HCEC 1CT (cell line): ENCODE measurements around the gene NKX2-8.

Experiments
- DNase-seq: peaks from one replicate; pipeline ENCODE4 v3.0.0-alpha.2; 2017

The NKX2-8 gene

GRCh38 chr14:36582011-36582873, at the start of gene NKX2-8:
TSS of gene NKX2-8 (minus strand) at chr14:36582614. CDS start at chr14:36582389, 225 bp downstream.
- no peak for DNase-seq

DNA sequence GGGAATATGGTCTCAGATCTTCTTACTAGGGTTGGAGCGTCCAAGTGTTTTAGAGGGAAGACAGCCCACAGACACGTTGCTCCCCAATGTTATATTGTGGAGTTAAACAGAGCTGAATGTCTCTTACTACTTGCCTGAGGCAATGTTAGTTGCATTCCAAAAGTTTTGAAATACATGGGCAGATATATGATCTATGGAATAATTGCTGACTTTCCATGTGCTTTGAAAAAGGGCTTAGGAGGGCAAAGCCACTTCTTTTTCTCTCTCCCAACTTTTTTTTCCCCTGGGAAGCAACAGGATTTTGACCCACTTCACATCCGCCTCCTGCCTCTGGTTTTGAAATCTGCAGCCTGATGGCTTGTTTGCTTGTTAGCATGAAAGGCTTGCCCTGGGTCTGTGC, 45.6 kb upstream of the NKX2-8 start:
- DNase-seq, result no peak

DNA sequence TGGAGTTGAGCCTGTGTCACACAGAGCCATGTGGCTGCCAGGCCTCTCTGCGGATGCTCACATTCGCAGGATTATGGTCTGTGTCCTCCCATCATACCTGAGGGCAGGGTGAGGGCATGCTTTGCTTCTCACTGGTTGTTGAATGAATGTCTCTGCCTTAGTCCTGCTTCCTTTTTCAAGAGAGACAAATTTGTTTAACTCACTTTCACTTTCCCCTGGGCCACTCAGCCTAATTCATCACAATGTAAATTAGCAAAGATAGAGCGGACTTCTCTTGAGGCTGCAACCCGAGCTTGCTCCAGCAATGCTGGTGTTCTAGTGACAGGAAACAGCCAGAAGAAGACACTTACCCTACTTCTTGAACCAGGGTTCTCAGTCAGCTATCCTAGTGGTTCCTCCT, 43.7 kb upstream of the NKX2-8 start:
- no peak for DNase-seq

GRCh38 chr14:36625436-36625835, 43.0 kb upstream of the NKX2-8 start:
- no peak for DNase-seq

- DNase-seq, result no peak
Observed at GRCh38 chr14:36625014-36625413, 42.6 kb upstream of the NKX2-8 start.

DNA sequence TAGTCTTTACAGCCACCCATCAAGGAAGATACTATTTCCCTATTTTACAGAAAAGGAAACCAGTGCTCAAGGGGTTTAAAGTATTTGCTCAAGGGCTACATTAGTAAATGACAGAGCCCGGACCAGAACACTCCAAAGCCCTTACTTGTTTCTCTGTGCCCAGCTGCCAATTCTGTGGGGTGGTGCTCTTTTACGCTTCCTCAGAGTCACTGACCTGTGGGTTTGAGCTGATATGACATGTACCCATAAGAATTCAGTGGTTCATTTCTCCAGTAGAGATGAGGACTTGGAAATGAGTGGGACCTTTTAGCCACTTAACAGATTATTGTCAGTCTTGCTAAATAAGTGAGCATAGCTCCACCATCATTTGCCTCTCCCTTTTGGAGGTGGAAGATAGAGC, 37.4 kb upstream of the NKX2-8 start:
- DNase-seq, result peak; percentile 38

DNA sequence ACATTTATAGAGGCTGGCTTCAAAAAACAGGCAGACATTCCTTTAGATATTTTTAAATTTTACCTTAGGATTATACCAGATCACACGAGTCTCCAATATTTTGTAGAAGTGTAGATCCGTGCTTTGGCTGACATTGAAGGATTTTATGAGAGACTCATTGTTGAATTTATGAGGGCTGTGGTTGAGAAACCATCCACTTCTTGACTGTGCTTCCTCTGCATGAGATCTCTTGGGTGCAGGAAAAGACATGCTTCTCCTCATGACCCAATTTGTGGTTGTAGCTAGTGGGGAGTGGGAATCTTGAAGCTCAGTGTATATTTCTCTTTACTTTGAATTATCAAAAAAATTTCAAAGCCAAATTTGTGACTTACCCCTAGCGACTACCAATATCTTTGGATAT, 36.7 kb upstream of the NKX2-8 start:
- peak; percentile 6 for DNase-seq

DNA sequence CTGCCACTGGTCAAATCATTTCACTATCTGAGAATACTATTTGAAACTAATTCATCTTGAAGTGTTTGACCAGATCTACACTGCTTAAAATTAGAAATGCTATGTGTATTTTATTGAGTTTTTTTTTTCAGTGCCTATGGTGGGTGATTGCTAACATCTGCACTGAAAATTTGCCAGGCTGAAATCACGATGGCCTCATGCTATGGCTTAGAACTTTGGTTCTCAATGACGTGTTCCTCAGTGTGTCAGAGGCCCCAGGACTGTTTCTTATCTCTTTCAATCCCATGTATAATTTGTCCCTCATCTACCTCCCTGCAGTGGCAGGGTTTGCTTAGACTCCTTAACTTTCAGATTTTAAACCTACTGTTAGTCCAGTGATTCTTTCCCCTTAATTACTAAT, 36.2 kb upstream of the NKX2-8 start:
- no peak for DNase-seq

- no peak for DNase-seq
Observed at GRCh38 chr14:36617824-36618223, 35.4 kb upstream of the NKX2-8 start.

GRCh38 chr14:36605506-36605857, 23.1 kb upstream of the NKX2-8 start:
- peak; percentile 6 for DNase-seq

GRCh38 chr14:36604757-36605505, 22.5 kb upstream of the NKX2-8 start:
- peak; percentile 70 for DNase-seq

DNA sequence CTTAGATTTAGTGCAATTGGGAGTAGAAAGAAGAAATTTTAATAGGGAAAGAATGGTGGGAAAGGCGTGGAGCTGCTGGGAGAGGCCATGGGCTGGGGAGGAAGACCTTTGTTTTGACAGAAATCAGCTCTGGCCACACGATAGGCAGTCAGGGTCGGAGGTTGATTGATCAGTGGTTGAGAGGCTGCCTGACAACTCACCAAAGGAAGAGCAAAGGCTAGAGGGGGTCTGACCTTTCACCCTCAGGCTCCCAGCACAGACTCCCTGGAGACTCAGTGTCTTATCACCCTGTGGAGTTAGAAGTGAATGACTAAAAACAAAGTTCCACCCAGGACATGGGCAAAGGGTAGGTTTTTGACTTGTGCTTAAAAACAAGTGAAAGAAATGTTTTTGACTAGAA, 18.0 kb upstream of the NKX2-8 start:
- DNase-seq, result no peak

DNA sequence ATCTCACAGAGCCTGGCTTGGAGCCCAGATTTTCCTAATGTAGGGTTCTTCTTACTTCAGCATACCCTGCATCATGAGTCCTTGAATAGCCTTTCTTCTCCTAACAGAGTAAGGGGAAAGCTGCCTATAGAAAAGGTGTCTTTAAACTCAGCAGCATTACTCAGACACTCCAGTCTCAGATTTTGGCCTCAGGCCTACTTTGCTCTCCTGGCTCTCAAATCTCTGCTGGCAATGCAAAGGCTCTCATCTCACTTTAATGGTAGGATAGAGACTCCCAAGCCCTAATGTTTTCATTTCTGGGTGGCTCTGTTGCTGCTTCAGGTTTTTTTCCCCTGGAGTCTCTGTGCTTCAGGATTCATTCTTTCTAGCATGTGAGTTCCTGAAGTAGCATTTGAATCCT, 9.1 kb upstream of the NKX2-8 start:
- no peak for DNase-seq

DNA sequence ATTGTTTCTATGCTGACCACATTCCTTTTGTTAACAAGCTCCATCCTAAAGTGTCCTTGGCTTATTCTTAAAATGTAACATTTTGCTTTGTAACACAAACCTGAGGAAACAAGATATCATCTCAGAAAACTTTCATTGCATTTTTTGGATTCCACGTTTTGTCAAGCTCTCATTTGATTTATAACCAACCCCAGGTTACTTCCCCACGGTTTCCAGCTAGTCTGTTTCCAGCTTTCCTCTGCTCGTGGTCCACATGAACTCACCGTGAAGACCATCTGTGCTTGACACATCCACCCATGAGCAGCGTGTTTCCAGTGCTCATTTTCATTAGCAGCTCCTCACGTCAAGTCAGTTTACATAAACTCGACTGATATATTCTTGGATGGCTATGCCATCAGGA, 6.4 kb upstream of the NKX2-8 start:
- DNase-seq, result no peak

GRCh38 chr14:36588119-36588518, 5.7 kb upstream of the NKX2-8 start:
- DNase-seq, result no peak

DNA sequence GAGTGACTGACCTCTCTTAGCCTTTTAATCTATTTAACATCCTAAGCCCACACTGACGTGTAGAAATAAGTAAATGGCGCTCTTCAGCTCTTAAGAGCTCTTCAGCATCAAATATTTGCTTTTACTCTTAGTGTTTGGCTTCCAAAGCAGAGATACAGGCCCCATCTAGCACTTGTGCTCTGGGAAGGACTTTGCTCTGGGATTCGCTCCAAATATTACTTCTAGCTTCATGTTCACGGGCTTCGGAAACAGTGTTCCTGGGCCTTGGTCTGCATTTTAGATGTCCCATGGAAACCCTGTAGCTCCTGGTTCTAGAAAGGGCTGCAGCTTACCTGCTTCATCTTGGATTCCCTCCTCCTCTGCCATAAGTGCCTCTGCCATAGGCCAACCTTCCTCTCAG, 2.7 kb upstream of the NKX2-8 start:
- no peak for DNase-seq

DNA sequence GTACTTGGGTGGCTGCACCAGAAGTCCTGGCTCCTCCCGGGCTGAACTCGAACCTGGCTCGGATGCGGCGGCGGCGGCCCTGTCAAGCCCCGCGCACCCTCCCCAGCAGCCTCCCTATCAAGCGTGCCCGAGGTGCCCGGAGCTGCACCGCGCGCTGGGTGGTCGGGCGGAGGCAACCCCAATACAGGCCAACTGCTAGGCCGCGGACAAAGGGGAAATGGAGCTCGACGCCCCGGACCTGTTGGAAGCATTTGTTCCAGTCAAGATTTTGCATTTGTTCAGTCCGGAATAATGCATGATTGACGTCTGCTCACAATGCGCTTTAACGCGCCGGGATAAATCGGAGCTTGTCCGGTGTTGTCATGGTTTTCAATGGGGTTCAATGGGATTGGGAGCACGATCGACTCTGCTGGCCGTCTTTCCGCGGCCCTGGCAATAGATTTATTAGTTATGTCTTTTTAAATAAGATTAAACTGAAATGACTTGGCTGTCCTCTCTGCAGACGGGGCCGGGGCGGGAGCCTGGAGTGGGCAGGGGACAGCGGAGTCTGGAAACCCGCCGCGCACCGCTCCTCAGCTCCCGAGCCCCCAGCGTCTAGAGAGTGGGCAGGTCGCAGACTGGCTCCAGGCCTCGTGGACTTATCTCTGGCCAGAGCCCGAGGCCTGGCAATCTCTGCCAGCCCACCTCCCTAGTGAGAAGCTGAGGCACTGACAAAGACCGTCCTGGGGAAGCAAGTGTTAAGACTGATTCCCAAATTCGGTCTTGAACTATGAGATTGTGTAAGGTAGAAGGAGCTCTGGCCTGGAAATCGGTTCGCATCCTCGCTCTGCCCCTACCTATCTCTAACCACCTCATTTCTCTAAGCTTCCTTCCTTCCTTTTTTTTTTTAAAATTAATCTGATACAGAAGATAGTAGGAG, 1.7 kb upstream of the NKX2-8 start:
- DNase-seq, result no peak

DNA sequence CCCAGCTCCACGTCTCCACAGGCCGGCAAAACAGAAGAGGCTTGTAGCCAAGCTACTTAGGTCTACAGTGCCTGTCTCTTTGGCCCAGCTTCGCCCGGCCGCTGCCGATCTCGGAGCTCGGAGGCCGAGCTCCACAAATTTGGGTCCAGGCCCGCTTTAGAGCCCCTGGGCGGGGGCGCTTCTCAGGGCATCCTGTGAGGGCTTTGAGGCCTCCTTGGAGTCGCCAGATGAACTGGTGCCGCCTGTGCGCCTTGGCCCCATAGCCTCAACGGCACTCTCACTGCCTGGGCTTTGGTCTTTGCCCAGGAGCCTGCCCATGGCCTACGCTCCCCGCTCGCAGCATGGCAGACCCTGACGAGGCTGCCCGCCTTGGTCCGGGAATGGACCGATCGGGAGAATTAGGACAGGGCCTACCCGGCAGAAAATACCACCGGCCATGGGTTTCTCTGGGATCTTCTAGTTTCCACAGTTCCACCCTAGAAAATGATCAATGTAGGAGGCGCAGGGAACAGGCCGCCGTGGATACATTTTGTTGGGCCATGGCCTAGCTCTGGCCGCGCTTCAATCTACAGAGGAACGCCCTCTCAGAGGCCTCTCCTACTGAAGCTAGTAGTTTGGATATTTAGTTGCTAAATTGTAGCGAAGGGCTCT, 953 bp upstream of the NKX2-8 start:
- DNase-seq, result no peak

DNA sequence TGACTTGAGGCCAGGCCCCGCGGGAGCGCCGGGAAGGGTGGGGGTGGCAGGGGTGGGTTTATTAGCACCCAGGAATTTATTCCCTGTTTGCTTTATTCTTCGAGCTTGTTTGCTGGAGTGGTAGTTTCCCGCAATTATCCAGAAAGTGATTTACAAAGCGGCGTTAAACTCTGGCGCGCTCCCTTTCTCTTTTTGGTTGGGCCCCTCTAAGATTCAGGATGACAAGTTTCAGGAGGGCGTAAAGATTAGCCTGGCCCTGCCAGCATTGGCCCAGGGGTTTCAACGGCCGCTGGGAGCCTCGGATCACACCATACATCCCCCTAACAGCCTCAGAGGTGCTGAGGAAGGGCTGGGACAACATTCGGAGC, 444 bp upstream of the NKX2-8 start:
- no peak for DNase-seq

DNA sequence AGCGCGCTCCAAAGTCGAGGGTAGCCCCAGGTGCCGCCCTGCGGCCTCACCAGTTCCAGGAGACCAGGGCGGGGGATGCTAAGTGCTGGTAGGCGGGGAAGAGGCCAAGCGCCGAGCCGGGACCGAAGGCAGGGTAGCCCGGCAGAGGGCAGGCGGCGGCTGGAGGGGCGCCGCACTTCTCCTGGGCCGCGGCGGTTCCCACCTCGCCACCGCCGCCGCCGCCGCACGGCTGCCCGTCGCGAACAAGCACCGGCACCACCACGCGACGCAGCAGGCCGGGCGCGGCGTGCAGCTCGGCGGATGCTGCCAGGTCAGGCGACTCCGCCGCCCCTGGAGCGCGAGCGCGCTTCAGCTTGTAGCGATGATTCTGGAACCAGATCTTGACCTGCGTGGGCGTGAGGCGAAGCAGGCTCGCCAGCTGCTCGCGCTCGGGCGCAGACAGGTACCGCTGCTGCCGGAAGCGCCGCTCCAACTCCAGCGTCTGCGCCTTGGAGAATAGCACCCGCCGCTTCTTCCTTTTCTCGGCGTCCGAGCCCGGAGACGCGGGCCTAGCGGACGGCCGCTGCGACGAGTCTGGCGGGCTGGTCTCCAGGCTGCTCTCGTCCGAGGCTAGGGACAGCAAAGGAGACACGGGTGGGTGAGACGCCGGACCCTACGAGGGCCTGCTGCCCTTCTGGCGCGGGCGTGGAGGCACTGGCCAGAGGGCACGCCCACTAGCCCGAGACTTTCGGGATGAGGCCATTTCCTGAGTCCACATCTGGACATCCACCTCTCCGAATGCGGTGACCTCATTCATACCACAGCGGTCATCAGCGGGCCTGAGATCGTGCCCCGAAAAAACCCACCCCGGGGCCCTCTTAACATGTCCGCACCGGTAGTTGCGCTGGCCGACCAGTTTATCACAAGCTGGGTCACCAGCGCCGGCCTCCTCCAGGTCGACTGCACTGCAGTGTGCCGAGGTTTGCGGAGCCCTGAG, 1.3 kb downstream of the NKX2-8 start:
- DNase-seq, result peak; percentile 12

- no peak for DNase-seq
Observed at GRCh38 chr14:36580141-36580855, 2.1 kb downstream of the NKX2-8 start.
